HepG2 (cell line): ENCODE data around the gene SLC16A11. TPM values are rescaled to one million over a fixed set of nuclear protein-coding genes. Genes with fewer than 3 reads are reported as not detected.
A peak's percentile ranks its signal among the peaks of the same experiment; 100 is the strongest.

Experiments used
- GLI4 ChIP-seq: sonication (generic); formaldehyde crosslinking; IDR thresholded peaks from 2 replicates; pipeline ENCODE4 v1.5.1; 2020; ENCODE audit warnings: missing genetic modification reagents, mild to moderate bottlenecking, moderate library complexity, borderline replicate concordance
- PTBP1 ChIP-seq: fragments of 200-400 bp; formaldehyde crosslinking; IDR thresholded peaks from 2 replicates; pipeline ENCODE4 v1.6.1; 2018; ENCODE audit warnings: low read length, low read depth; ENCODE audit not compliant: poor library complexity, severe bottlenecking
- RARA ChIP-seq: IDR thresholded peaks from 2 replicates; pipeline ENCODE4 v1.6.1; 2016; ENCODE audit warnings: missing genetic modification reagents, missing compliant biosample characterization
- RFX1 ChIP-seq: fragments of 450-650 bp; IDR thresholded peaks from 2 replicates; pipeline ENCODE4 v1.6.1; 2017
- TEAD3 ChIP-seq: optimal IDR thresholded peaks from 2 replicates; pipeline ENCODE3; 2016; ENCODE audit warnings: borderline replicate concordance
- TFE3 ChIP-seq: IDR thresholded peaks from 2 replicates; pipeline ENCODE4 v1.6.1; 2016
- ZNF205 ChIP-seq: IDR thresholded peaks from 2 replicates; pipeline ENCODE4 v1.6.1; 2018; ENCODE audit warnings: missing biosample characterization, missing genetic modification reagents
- ZNF367 ChIP-seq: sonication (generic); formaldehyde crosslinking; IDR thresholded peaks from 2 replicates; pipeline ENCODE4 v1.4.0; 2020; ENCODE audit warnings: missing genetic modification reagents, borderline replicate concordance
- ZNF431 ChIP-seq: sonication (generic); formaldehyde crosslinking; IDR thresholded peaks from 2 replicates; pipeline ENCODE4 v1.9.0; 2022; ENCODE audit warnings: missing genetic modification reagents, low read depth, mild to moderate bottlenecking, borderline replicate concordance
- ZNF562 ChIP-seq: sonication (generic); formaldehyde crosslinking; IDR thresholded peaks from 2 replicates; pipeline ENCODE4 v1.8.0; 2022; ENCODE audit warnings: missing genetic modification reagents, borderline replicate concordance
- ZNF740 ChIP-seq: sonication (generic); formaldehyde crosslinking; IDR thresholded peaks from 2 replicates; pipeline ENCODE4 v1.4.0; 2020; ENCODE audit warnings: missing genetic modification reagents
- ZNF883 ChIP-seq: sonication (generic); formaldehyde crosslinking; IDR thresholded peaks from 2 replicates; pipeline ENCODE4 v1.5.1; 2020; ENCODE audit warnings: mild to moderate bottlenecking, missing genetic modification reagents; ENCODE audit errors: not compliant biosample characterization
- polyA plus RNA-seq, 8 experiments: library from polyadenylated mRNA; depleted of rRNA in 3 of 8; stranded (reverse) in 7 of 8; unstranded in 1 of 8; fragments of >200 nt; fragmentation: Illumina TruSeq in 4 of 8; extraction: Trizol in 4 of 8; gene quantifications; 2 replicates each; pipeline versions ENCODE4 v1.2.1 to v1.2.3, GENCODE V29; 2011 to 2016; ENCODE audit warnings: low read depth in 4 of 8, missing spikeins in 1 of 8, mixed read lengths in 1 of 8; ENCODE audit not compliant: insufficient read depth in 1 of 8
- total RNA-seq, 5 experiments: library from RNA; depleted of rRNA; stranded (reverse); fragments of >200 nt; fragmentation: Illumina TruSeq; extraction: Trizol; gene quantifications; 2 replicates each; pipeline ENCODE4 v1.2.3, GENCODE V29; 2016; ENCODE audit warnings: low read depth in 1 of 5
- TF ChIP-seq, protein P1 (sequence below), 2 experiments: sonication (generic) in 1 of 2; formaldehyde crosslinking in 1 of 2; IDR thresholded peaks; 2 replicates each; pipeline versions ENCODE4 v1.4.0 to v1.6.1; 2016 to 2020; ENCODE audit warnings: borderline replicate concordance in 1 of 2, low read depth in 1 of 2, mild to moderate bottlenecking in 1 of 2, missing genetic modification reagents in 1 of 2
- TF ChIP-seq, protein P2 (sequence below): sonication (generic); formaldehyde crosslinking; IDR thresholded peaks from 2 replicates; pipeline ENCODE4 v1.4.0; 2020; ENCODE audit warnings: mild to moderate bottlenecking, missing genetic modification reagents
- TF ChIP-seq, protein P3 (sequence below): sonication (generic); formaldehyde crosslinking; IDR thresholded peaks from 2 replicates; pipeline ENCODE4 v1.5.0; 2020; ENCODE audit warnings: mild to moderate bottlenecking, missing genetic modification reagents
- TF ChIP-seq, protein P4 (sequence below): sonication (generic); formaldehyde crosslinking; IDR thresholded peaks from 2 replicates; pipeline ENCODE4 v1.4.0; 2020; ENCODE audit warnings: missing genetic modification reagents

SLC16A11 gene
- total and polyA plus RNA-seq, 2 of the 13 experiments (the other 11 are each of a cell fraction or from before 2014, with no cell fraction given), result not detected

GRCh38 chr17:7014261-7014994, 29.5 kb downstream of the SLC16A11 start (continued):
- no peak; the same call in 1 of the 2 replicates for TF ChIP-seq TFE3
- TF ChIP-seq, protein P1, sequence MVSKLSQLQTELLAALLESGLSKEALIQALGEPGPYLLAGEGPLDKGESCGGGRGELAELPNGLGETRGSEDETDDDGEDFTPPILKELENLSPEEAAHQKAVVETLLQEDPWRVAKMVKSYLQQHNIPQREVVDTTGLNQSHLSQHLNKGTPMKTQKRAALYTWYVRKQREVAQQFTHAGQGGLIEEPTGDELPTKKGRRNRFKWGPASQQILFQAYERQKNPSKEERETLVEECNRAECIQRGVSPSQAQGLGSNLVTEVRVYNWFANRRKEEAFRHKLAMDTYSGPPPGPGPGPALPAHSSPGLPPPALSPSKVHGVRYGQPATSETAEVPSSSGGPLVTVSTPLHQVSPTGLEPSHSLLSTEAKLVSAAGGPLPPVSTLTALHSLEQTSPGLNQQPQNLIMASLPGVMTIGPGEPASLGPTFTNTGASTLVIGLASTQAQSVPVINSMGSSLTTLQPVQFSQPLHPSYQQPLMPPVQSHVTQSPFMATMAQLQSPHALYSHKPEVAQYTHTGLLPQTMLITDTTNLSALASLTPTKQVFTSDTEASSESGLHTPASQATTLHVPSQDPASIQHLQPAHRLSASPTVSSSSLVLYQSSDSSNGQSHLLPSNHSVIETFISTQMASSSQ (IDR thresholded peaks at IDR 0.05; ENCODE audit: low read depth), result no peak
- TF ChIP-seq, protein P1 (CRISPR knock-in tag; IDR thresholded peaks at IDR 0.05; ENCODE audit: borderline replicate concordance), result 0 out of 2 replicates have a peak, but pooled peaks have one; percentile 45
- TF ChIP-seq ZNF883 (CRISPR knock-in tag), result peak; percentile 51
- peak; percentile 29 for TF ChIP-seq TEAD3
- TF ChIP-seq ZNF367, result no peak
- no peak for TF ChIP-seq ZNF431 (CRISPR knock-in tag)
- no peak for TF ChIP-seq GLI4 (CRISPR knock-in tag)
- no peak for TF ChIP-seq PTBP1
- TF ChIP-seq, protein P2, sequence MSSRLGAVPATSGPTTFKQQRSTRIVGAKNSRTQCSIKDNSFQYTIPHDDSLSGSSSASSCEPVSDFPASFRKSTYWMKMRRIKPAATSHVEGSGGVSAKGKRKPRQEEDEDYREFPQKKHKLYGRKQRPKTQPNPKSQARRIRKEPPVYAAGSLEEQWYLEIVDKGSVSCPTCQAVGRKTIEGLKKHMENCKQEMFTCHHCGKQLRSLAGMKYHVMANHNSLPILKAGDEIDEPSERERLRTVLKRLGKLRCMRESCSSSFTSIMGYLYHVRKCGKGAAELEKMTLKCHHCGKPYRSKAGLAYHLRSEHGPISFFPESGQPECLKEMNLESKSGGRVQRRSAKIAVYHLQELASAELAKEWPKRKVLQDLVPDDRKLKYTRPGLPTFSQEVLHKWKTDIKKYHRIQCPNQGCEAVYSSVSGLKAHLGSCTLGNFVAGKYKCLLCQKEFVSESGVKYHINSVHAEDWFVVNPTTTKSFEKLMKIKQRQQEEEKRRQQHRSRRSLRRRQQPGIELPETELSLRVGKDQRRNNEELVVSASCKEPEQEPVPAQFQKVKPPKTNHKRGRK, result no peak
- TF ChIP-seq ZNF562 (CRISPR knock-in tag), result no peak
- TF ChIP-seq, protein P3, sequence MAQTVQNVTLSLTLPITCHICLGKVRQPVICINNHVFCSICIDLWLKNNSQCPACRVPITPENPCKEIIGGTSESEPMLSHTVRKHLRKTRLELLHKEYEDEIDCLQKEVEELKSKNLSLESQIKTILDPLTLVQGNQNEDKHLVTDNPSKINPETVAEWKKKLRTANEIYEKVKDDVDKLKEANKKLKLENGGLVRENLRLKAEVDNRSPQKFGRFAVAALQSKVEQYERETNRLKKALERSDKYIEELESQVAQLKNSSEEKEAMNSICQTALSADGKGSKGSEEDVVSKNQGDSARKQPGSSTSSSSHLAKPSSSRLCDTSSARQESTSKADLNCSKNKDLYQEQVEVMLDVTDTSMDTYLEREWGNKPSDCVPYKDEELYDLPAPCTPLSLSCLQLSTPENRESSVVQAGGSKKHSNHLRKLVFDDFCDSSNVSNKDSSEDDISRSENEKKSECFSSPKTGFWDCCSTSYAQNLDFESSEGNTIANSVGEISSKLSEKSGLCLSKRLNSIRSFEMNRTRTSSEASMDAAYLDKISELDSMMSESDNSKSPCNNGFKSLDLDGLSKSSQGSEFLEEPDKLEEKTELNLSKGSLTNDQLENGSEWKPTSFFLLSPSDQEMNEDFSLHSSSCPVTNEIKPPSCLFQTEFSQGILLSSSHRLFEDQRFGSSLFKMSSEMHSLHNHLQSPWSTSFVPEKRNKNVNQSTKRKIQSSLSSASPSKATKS (CRISPR knock-in tag), result no peak
- no peak for TF ChIP-seq RFX1
- TF ChIP-seq, protein P4, sequence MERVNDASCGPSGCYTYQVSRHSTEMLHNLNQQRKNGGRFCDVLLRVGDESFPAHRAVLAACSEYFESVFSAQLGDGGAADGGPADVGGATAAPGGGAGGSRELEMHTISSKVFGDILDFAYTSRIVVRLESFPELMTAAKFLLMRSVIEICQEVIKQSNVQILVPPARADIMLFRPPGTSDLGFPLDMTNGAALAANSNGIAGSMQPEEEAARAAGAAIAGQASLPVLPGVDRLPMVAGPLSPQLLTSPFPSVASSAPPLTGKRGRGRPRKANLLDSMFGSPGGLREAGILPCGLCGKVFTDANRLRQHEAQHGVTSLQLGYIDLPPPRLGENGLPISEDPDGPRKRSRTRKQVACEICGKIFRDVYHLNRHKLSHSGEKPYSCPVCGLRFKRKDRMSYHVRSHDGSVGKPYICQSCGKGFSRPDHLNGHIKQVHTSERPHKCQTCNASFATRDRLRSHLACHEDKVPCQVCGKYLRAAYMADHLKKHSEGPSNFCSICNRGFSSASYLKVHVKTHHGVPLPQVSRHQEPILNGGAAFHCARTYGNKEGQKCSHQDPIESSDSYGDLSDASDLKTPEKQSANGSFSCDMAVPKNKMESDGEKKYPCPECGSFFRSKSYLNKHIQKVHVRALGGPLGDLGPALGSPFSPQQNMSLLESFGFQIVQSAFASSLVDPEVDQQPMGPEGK (CRISPR knock-in tag), result peak; percentile 95
- no peak for TF ChIP-seq ZNF205
- peak; percentile 61; the same call in 1 of the 2 replicates for TF ChIP-seq ZNF740 (CRISPR knock-in tag)
- 0 out of 2 replicates have a peak, but pooled peaks have one; percentile 5 for TF ChIP-seq RARA (CRISPR knock-in tag)
